OCI-LY3 (cell line): ENCODE measurements around the gene COL20A1.

Experiments
- EZH2phosphoT487 ChIP-seq: fragments of 200-600 bp; shearing (Covaris generic); IDR thresholded peaks from 2 replicates; pipeline ENCODE4 v1.6.1; 2018; ENCODE audit warnings: antibody characterized with exemption, mixed run types, low read depth
- TF ChIP-seq, protein P1 (sequence below): fragments of 200-600, 300-600 bp; sonication (generic); IDR thresholded peaks from 2 replicates; pipeline ENCODE4 v1.5.1; 2014; ENCODE audit warnings: antibody characterized with exemption, low read length, low read depth

DNA sequence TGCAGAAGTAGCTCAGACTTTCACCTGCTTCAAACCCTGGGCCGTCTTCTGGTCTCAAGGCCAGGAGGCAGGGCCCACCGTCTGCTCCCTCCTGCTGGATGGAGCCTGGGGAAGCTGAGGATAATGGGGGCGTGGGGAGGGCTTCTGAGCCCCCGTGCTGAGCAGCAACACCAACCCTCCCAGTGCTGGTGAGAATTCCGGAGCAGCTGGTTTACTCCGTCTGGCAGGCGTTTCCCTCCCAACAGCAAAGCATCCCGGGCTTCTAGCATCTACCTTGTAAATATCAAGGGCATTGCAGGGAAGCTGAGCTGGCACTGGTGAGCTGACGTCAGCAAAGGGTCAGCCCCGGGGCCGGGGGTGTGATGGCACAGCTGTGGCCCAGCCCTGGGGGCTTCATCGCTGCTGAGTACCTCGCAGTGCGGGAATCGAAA is 85.0 kb downstream of the COL20A1 start:
- TF ChIP-seq, protein P1, sequence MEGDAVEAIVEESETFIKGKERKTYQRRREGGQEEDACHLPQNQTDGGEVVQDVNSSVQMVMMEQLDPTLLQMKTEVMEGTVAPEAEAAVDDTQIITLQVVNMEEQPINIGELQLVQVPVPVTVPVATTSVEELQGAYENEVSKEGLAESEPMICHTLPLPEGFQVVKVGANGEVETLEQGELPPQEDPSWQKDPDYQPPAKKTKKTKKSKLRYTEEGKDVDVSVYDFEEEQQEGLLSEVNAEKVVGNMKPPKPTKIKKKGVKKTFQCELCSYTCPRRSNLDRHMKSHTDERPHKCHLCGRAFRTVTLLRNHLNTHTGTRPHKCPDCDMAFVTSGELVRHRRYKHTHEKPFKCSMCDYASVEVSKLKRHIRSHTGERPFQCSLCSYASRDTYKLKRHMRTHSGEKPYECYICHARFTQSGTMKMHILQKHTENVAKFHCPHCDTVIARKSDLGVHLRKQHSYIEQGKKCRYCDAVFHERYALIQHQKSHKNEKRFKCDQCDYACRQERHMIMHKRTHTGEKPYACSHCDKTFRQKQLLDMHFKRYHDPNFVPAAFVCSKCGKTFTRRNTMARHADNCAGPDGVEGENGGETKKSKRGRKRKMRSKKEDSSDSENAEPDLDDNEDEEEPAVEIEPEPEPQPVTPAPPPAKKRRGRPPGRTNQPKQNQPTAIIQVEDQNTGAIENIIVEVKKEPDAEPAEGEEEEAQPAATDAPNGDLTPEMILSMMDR = no peak
- TF ChIP-seq EZH2phosphoT487 = no peak
